LoVo (cell line): Measurements from ENCODE around the gene SIM2.
"Not testable (repeated sequence)": the region's sequence is repeated elsewhere in the genome, so short reads cannot be mapped to it uniquely, and the experiment has no call there.

Source experiments
- DNase-seq: peaks from one replicate; pipeline ENCODE4 v3.0.0-alpha.2; 2016; ENCODE audit warnings: low spot score

Gene SIM2

GRCh38 chr21:36698981-36699545, at the start of gene SIM2:
Gene SIM2, plus strand, starts transcription at chr21:36699115. Its CDS starts 632 bp downstream, at chr21:36699747.
- peak; percentile 82 for DNase-seq

- no peak for DNase-seq
Measured at GRCh38 chr21:36654324-36654723, 44.6 kb upstream of the SIM2 start.

- DNase-seq, result no peak
Measured at GRCh38 chr21:36654796-36655325, 44.1 kb upstream of the SIM2 start.

- peak; percentile 73 for DNase-seq
Measured at GRCh38 chr21:36656138-36656537, 42.8 kb upstream of the SIM2 start.

- not testable (repeated sequence) for DNase-seq
Measured at GRCh38 chr21:36657290-36657689, 41.6 kb upstream of the SIM2 start.

DNA sequence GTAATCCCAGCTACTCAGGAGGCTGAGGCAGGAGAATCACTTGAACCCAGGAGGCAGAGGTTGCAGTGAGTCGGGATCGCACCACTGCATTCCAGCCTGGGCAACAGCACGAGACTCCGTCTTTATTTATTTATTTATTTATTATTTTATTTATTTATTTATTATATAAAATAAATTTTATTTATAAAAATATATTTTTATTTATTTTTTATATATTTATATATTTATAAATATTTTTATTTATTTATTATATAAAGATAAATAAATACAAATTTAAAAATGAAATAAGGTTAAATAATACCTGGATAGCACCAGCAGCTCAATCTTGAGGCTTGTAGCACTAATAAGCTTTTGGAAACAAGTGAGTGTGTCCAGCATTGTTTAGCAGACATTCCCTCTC, 40.9 kb upstream of the SIM2 start:
- DNase-seq, result no peak

GRCh38 chr21:36658926-36659325, 40.0 kb upstream of the SIM2 start:
- DNase-seq, result no peak

GRCh38 chr21:36661511-36662309, 37.2 kb upstream of the SIM2 start:
- no peak for DNase-seq

- no peak for DNase-seq
Measured at GRCh38 chr21:36663033-36663855, 35.7 kb upstream of the SIM2 start.

DNA sequence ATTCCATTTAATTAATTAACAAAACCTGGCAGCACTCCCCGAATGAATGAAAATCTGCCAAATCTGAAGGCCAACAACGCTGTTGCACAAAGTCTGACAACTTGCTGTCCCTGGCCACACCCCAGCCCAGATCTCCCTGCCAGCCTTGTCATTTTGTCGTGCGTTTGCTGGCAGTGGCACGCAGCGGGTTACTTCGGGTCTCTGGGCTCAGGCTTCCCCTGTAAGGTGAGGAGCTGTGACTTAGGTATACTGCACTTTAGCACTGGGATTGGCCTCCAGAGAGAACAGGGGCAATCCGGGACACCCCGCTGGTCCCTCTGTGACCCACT, 34.3 kb upstream of the SIM2 start:
- DNase-seq, result no peak

DNA sequence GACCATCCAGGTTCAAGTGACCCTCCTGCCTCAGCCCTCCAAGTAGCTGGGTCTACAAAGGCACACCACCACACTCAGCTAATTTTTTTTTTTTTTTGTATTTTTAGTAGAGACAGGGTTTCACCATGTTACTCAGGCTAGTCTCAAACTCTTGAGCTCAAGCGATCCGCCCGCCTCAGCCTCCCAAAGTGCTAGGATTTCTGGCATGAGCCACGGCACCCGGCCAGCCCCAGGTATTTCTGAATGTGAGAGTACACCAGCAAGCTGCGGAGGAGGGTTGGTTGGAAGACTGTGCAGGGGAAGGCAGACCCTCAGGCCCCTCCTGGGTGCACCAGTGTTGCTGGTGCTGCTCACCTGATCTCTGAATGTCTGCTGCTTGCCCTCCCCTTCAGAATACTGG, 33.1 kb upstream of the SIM2 start:
- no peak for DNase-seq

- no peak for DNase-seq
Measured at GRCh38 chr21:36668713-36669112, 30.2 kb upstream of the SIM2 start.

DNA sequence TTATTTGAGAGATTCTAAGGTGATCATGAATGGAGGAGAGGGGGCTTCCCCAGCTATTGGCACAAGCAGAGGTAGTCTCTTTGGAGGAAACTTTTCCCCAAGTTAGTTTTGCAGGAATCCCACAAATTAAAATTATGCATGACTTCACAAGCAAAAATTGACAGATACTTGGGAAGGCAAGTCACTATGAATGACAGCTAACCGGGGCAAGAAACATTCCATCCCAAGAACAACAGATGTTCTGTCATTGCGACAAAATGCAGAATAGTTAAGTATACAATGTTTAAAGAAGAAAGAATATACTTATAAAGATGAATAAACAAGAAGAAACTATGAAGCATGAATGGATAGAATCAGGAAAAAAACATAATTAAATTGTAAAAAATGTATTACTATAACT, 27.1 kb upstream of the SIM2 start:
- DNase-seq, result no peak

DNA sequence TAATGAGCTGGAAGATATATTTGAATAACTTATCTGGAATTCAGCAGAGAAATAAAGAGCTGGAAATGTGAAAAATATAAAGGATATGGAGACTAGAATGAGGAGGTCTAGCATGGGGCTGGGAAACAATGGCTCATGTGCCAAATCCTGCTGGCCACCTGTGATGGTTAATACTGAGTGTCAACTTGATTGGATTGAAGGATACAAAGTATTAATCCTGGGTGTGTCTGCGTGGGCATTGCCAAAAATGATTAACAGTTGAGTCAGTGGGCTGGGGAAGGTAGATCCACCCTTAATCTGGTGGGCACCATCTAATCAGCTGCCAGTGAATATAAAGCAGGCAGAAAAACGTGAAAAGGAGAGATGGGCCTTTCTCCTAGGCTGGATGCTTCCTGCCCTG, 26.6 kb upstream of the SIM2 start:
- not testable (repeated sequence) for DNase-seq

DNA sequence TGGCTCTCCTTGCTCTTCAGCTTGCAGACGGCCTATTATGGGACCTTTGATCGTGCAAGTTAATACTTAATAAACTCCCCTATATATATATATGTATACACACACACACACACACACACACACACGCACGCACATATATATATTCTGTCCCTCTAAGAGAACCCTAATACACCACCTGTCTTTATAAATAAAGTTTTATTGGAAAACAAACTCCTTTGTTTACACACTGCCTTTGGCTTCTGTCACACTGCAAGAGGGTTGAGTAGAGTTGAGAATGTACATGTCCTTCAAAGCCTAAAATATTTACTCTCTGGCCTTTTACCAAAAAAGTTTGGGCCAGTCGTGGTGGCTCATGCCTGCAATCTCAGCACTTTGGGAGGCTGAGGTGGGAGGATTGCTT, 26.2 kb upstream of the SIM2 start:
- DNase-seq, result no peak

- DNase-seq, result no peak
Measured at GRCh38 chr21:36676039-36676950, 22.6 kb upstream of the SIM2 start.

- DNase-seq, result no peak
Measured at GRCh38 chr21:36677443-36677842, 21.5 kb upstream of the SIM2 start.

- no peak for DNase-seq
Measured at GRCh38 chr21:36678538-36678937, 20.4 kb upstream of the SIM2 start.

DNA sequence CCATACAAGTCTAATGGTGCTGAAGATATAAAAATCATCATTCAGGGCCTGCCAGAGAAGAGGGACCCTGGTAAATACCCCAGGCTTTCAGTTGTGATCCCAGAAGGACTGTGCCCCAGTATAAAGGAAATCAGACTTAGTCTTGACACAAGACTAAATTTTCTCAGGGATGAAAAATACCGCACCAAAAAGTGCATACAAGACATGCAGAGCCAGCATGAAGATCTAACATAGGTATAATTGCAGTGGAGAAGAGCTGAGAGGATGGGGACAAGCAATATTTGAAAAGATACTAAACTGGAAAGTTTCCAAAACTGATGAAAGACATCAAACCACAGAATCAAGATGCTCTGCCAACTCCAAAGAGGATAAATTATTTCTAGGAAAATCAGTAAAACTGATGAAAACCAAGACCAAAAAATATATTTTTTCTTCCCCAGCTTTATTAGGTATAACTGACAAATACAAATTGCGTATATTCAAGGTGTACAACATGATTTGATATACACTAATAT, 17.7 kb upstream of the SIM2 start:
- DNase-seq, result no peak

- DNase-seq, result no peak
Measured at GRCh38 chr21:36684957-36685714, 13.8 kb upstream of the SIM2 start.

GRCh38 chr21:36686955-36687354, 12.0 kb upstream of the SIM2 start:
- DNase-seq, result no peak
